ENCODE data around the gene POLR1D.

POLR1D gene

DNA sequence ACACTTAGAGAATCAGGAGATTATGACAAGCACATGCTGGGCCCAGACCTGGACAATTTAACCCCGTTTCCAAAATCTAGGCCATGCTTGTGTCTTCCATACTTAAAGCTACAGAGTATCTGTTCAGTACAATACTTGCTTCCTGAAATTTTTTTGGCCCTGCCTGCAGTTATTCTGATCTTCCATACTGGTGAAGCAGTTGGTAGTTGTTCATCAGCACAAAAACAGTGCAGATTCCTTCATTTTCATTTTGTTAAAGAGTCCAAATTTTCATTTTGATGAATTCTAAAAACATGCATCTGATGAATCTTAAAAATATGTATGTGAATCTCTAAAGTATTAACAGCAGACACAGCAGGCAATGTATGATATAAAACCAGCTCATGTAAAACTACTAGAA, 49.2 kb downstream of the POLR1D start:
- H3K4me1 ChIP-seq (ENCODE audit: low read length) = no peaks in the 10 kb centered on the region
- H3K4me3 ChIP-seq (ENCODE audit: low read length) = no peak overlapping the region
- no peak overlapping the region for H3K9ac ChIP-seq (ENCODE audit: low read length)
- no peaks in the 10 kb centered on the region for H3K9me3 ChIP-seq (ENCODE audit: insufficient read depth, low read length)
- H3K27ac ChIP-seq (ENCODE audit: low read length) = no peak overlapping the region
- no peaks in the 10 kb centered on the region for H4K20me1 ChIP-seq (ENCODE audit: insufficient read depth, low read length)
- H3K27me3 ChIP-seq (ENCODE audit: low read depth, low read length) = no peaks in the 10 kb centered on the region
- TF ChIP-seq, protein P1, sequence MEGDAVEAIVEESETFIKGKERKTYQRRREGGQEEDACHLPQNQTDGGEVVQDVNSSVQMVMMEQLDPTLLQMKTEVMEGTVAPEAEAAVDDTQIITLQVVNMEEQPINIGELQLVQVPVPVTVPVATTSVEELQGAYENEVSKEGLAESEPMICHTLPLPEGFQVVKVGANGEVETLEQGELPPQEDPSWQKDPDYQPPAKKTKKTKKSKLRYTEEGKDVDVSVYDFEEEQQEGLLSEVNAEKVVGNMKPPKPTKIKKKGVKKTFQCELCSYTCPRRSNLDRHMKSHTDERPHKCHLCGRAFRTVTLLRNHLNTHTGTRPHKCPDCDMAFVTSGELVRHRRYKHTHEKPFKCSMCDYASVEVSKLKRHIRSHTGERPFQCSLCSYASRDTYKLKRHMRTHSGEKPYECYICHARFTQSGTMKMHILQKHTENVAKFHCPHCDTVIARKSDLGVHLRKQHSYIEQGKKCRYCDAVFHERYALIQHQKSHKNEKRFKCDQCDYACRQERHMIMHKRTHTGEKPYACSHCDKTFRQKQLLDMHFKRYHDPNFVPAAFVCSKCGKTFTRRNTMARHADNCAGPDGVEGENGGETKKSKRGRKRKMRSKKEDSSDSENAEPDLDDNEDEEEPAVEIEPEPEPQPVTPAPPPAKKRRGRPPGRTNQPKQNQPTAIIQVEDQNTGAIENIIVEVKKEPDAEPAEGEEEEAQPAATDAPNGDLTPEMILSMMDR (IDR thresholded peaks at IDR 0.05; ENCODE audit: low read depth, low read length) = no peak
- TF ChIP-seq EZH2phosphoT487 (IDR thresholded peaks at IDR 0.05; ENCODE audit: low read depth) = no peak
- peaks cover 5% of the 10 kb centered on the region for H3K36me3 ChIP-seq (replicated peaks; ENCODE audit: low read depth, low read length)
- no peaks in the 10 kb centered on the region for H3K79me2 ChIP-seq (ENCODE audit: low read length)
- no peak overlapping the region for H3K4me2 ChIP-seq (ENCODE audit: low read length)
- H2AFZ ChIP-seq (ENCODE audit: low read depth, low read length) = no peak overlapping the region

DNA sequence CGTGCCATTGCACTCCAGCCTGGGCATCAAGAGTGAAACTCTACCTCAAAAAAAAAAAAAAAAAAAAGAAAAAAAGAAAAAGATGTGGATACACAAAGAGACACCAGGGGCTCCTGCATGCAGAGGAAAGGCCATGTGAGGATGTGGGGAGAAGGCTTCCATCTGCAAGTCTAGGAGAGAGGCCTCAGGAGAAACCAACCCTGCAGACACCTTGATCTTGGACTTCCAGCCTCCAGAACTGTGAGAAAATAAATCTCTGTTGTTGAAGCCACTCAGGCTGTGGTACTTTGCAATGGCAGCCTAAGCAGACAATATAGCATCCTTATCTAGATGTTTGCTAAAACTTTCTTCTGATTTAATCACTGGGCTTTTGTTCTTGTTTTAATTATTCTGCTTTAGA, 50.3 kb downstream of the POLR1D start:
- H2AFZ ChIP-seq (ENCODE audit: low read depth, low read length) = no peak overlapping the region
- no peaks in the 10 kb centered on the region for H3K36me3 ChIP-seq (replicated peaks; ENCODE audit: low read depth, low read length)
- H3K27ac ChIP-seq (ENCODE audit: low read length) = no peak overlapping the region
- H3K4me1 ChIP-seq (ENCODE audit: low read length) = no peaks in the 10 kb centered on the region
- no peak for TF ChIP-seq EZH2phosphoT487 (IDR thresholded peaks at IDR 0.05; ENCODE audit: low read depth)
- no peaks in the 10 kb centered on the region for H3K27me3 ChIP-seq (ENCODE audit: low read depth, low read length)
- H4K20me1 ChIP-seq (ENCODE audit: insufficient read depth, low read length) = no peaks in the 10 kb centered on the region
- H3K4me2 ChIP-seq (ENCODE audit: low read length) = no peak overlapping the region
- no peaks in the 10 kb centered on the region for H3K9me3 ChIP-seq (ENCODE audit: insufficient read depth, low read length)
- H3K4me3 ChIP-seq (ENCODE audit: low read length) = no peak overlapping the region
- H3K9ac ChIP-seq (ENCODE audit: low read length) = no peak overlapping the region
- H3K79me2 ChIP-seq (ENCODE audit: low read length) = no peaks in the 10 kb centered on the region

All from OCI-LY3 (cell line).